ENCODE measurements around the gene CELF2. TPM values are rescaled to one million over a fixed set of nuclear protein-coding genes. Genes with fewer than 3 reads are reported as not detected.
"Not testable (repeated sequence)": the region's sequence is repeated elsewhere in the genome, so short reads cannot be mapped to it uniquely, and the experiment has no call there.

Gene CELF2
- total RNA-seq = 4.0 and 9.0 TPM in 2 replicates

- peak; percentile 40 to 60 for DNase-seq (ENCODE audit: low read depth in 2 of 2)
Observed at GRCh38 chr10:11017570-11018431, at the start of gene CELF2. CELF2 (plus strand) TSS chr10:11017872; CDS start chr10:11018090, 218 bp downstream.

GRCh38 chr10:10968257-10968588 is 49.4 kb upstream of the CELF2 start:
- DNase-seq (ENCODE audit: low read depth in 2 of 2) = no peak

- DNase-seq (ENCODE audit: low read depth in 2 of 2) = no peak
Observed at GRCh38 chr10:10973310-10973709, 44.4 kb upstream of the CELF2 start.

GRCh38 chr10:10975647-10976046 is 42.0 kb upstream of the CELF2 start:
- DNase-seq (ENCODE audit: low read depth in 2 of 2) = no peak

GRCh38 chr10:10976652-10977051 is 41.0 kb upstream of the CELF2 start:
- no peak for DNase-seq (ENCODE audit: low read depth in 2 of 2)

- no peak for DNase-seq (ENCODE audit: low read depth in 2 of 2)
Observed at GRCh38 chr10:10977226-10977956, 40.3 kb upstream of the CELF2 start.

- no peak for DNase-seq (ENCODE audit: low read depth in 2 of 2)
Observed at GRCh38 chr10:10977978-10978377, 39.7 kb upstream of the CELF2 start.

GRCh38 chr10:10985361-10985760 is 32.3 kb upstream of the CELF2 start:
- no peak for DNase-seq (ENCODE audit: low read depth in 2 of 2)

- no peak for DNase-seq (ENCODE audit: low read depth in 2 of 2)
Observed at GRCh38 chr10:10986606-10987005, 31.1 kb upstream of the CELF2 start.

- no peak for DNase-seq (ENCODE audit: low read depth in 2 of 2)
Observed at GRCh38 chr10:10987111-10987510, 30.6 kb upstream of the CELF2 start.

- DNase-seq (ENCODE audit: low read depth in 2 of 2) = no peak
Observed at GRCh38 chr10:10989669-10990068, 28.0 kb upstream of the CELF2 start.

GRCh38 chr10:10991144-10991543 is 26.5 kb upstream of the CELF2 start:
- no peak for DNase-seq (ENCODE audit: low read depth in 2 of 2)

- no peak for DNase-seq (ENCODE audit: low read depth in 2 of 2)
Observed at GRCh38 chr10:10992072-10992471, 25.6 kb upstream of the CELF2 start.

GRCh38 chr10:10992961-10993714 is 24.5 kb upstream of the CELF2 start:
- no peak for DNase-seq (ENCODE audit: low read depth in 2 of 2)

GRCh38 chr10:10993785-10994184 is 23.9 kb upstream of the CELF2 start:
- no peak for DNase-seq (ENCODE audit: low read depth in 2 of 2)

GRCh38 chr10:10994360-10994759 is 23.3 kb upstream of the CELF2 start:
- DNase-seq (ENCODE audit: low read depth in 2 of 2) = no peak

GRCh38 chr10:10995120-10995519 is 22.6 kb upstream of the CELF2 start:
- no peak for DNase-seq (ENCODE audit: low read depth in 2 of 2)

GRCh38 chr10:10996966-10997620 is 20.6 kb upstream of the CELF2 start:
- no peak for DNase-seq (ENCODE audit: low read depth in 2 of 2)

- not testable (repeated sequence) for DNase-seq (ENCODE audit: low read depth in 2 of 2)
Observed at GRCh38 chr10:10999501-10999900, 18.2 kb upstream of the CELF2 start.

GRCh38 chr10:11002485-11002884 is 15.2 kb upstream of the CELF2 start:
- no peak for DNase-seq (ENCODE audit: low read depth in 2 of 2)

- DNase-seq (ENCODE audit: low read depth in 2 of 2) = no peak
Observed at GRCh38 chr10:11002916-11003315, 14.8 kb upstream of the CELF2 start.

GRCh38 chr10:11003679-11004078 is 14.0 kb upstream of the CELF2 start:
- no peak for DNase-seq (ENCODE audit: low read depth in 2 of 2)

All from dermis microvascular lymphatic vessel endothelial cell (primary cell).